AG09319 (cell line): ENCODE results near the gene CELF6.
"Not testable (repeated sequence)": the region's sequence is repeated elsewhere in the genome, so short reads cannot be mapped to it uniquely, and the experiment has no call there.

ENCODE experiments used
- DNase-seq: peaks from one replicate; pipeline ENCODE4 v3.0.0-alpha.2; 2010; ENCODE audit warnings: low read depth; ENCODE audit errors: extremely low read depth
- TF ChIP-seq, protein P1 (sequence below): IDR thresholded peaks from 2 replicates; pipeline ENCODE4 v1.5.1; 2011; ENCODE audit warnings: low read depth, mild to moderate bottlenecking, inconsistent platforms, low read length, moderate library complexity

CELF6 gene

DNA sequence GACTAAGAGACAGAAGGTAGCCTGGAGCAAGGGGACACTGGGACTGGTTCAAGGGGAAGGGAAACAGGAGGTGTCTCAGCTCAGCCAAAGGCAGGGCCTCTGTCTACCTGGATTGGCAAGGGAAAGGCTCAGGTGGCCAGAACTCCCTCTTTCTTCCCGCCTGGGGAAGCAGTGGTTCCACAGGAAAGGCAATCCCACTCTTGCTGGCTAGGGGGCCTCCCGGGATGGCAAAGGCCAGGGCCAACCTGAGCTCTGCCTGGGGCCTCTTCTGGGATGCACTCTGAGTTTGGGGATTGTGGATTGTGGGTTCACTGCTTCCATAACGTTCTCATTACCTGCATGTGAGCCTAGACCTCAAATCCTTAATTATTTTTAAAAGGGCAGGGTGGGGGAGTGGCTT, 34.6 kb downstream of the CELF6 start:
- no peak for DNase-seq
- TF ChIP-seq, protein P1, sequence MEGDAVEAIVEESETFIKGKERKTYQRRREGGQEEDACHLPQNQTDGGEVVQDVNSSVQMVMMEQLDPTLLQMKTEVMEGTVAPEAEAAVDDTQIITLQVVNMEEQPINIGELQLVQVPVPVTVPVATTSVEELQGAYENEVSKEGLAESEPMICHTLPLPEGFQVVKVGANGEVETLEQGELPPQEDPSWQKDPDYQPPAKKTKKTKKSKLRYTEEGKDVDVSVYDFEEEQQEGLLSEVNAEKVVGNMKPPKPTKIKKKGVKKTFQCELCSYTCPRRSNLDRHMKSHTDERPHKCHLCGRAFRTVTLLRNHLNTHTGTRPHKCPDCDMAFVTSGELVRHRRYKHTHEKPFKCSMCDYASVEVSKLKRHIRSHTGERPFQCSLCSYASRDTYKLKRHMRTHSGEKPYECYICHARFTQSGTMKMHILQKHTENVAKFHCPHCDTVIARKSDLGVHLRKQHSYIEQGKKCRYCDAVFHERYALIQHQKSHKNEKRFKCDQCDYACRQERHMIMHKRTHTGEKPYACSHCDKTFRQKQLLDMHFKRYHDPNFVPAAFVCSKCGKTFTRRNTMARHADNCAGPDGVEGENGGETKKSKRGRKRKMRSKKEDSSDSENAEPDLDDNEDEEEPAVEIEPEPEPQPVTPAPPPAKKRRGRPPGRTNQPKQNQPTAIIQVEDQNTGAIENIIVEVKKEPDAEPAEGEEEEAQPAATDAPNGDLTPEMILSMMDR, result no peak; the same call in 1 of the 2 replicates

DNA sequence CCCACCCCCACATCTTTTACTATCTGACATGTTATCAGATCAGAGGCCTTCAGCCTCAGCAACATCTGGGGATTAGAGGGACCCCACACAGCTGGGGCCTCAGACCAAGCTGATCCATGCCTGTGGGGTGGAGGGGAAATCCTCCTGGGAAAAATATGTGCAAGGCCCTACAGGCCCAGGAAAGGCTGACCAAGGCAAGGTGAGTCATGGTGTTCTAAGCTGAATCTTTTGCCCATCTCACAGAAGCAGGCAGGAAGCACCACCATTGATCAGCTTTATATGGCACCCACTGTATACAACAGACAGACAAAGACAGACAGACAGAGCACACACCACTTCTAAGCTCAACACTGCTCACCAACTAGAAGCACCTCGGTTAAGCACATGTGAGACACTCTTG, 35.2 kb downstream of the CELF6 start:
- TF ChIP-seq, protein P1, result no peak
- no peak for DNase-seq

DNA sequence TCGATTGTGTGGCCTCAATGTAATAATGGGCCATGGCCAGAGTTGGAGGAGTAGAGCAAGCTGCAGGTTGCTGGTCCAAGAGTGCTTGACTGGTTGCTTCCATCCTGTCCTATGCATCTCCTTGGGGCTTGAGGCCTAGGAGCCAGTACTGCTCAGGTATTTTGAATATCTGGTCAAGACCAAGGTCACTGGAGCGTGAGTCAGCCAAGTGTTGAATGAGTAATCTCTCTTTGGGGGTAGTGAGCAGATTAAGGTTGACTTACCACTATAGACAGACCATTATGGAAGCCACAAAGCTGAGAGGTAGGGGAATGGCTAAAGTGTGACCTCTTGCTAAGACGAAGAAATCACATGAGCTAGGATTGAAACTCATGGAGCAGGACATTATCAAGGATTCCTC, 38.2 kb downstream of the CELF6 start:
- DNase-seq, result no peak
- TF ChIP-seq, protein P1, result no peak

DNA sequence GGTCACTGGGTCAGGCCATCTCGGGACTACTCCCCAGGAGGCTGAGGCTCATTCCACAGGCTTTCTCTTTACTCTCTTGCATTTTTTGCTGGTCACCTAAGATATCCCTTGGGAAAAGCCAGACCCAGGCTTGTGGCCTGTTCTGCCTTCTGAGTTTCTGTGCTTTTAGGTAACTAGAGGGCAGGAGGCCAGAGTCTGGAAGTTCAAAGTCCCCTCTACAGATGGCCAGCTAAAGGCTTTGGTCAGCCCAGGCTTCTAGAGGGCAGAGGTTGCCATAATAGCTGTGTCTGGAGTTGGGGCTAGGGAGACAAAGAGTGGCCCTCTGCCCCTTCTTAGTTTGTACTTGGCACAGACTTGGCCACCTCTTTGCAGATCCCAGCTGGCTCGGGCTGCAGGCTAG, 39.2 kb downstream of the CELF6 start:
- DNase-seq, result no peak
- TF ChIP-seq, protein P1, result no peak

DNA sequence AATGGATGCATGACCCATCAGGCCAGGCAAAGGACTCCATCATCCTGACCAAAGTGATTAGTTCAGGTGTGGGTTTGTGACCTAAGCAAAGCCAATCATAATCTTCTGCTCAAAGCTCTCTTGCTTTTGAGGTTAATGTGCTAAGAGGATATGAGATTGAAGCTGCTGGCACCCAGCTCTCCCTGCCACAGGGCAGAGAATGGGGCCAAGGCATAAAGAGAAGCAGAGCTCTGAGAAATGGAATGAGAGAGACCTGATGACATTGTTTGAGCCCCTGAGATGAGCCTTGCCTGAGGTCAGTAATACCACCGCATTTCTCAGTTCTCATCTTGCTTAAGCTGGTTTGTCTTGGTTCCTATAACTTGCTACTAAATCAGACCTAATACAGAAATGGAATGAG, 41.2 kb downstream of the CELF6 start:
- DNase-seq, result no peak

DNA sequence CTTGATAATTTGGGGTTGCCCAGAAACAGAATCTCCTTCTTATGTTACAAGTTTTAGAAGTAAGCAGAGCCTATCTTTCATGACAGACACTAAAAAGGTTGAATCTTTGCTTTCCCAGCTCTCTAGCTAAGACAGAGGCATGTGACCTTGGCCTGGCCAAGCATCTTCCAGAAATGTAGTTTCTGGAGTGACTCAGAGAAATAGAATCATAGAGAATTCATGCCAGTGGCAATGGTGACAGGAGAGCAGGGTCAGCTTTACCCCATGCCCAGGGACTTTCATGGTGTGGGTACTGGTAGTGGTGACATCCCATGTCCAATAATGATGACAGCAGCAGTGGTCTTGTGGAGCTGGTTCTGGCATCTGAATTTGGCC, 43.6 kb downstream of the CELF6 start:
- TF ChIP-seq, protein P1, result no peak
- no peak for DNase-seq

More for the DNA sequence above, 41.2 kb downstream of the CELF6 start:
- TF ChIP-seq, protein P1, result no peak

DNA sequence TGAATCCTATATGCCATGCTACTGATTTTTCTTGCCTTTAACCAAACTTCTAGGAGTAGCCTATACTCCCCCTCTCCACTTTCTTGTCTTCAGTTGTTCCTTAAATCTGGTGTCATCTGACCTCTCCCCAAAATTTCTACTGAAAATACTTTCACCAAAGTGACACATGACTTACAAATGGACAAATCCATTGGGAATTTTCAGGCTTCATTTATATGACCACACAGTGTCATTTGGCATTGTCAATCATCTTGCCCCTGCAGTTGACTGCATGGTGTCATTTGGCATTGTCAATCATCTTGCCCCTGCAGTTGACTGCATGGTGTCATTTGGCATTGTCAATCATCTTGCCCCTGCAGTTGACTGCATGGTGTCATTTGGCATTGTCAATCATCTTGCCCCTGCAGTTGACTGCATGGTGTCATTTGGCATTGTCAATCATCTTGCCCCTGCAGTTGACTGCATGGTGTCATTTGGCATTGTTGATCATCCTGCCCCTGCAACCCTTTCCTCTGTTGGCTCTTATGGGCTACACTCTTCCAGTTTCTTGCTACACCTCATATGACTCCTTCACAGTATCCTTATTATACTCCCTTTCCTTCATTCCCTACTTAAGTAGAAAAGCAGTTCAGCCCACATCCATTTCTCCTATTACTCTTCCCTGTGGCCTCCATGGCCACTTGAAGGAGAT, 44.2 kb downstream of the CELF6 start:
- DNase-seq, result not testable (repeated sequence)

DNA sequence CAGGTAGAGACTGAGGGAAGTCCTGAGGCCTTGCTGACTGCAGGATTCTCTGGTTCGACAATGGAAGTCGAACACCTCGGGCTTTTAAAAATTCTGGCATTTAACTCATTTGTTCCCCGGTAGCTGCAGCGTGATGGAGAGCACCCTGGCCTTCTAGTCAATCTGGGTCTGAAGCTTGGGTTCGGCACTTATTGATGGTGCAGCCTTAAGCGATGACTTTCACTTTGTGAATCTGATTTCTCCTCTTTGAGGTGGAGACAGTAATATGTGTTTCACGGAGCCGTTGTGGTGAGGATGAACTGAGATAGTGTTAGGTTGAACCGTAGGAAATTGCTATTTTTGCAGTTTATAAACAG, 47.0 kb downstream of the CELF6 start:
- TF ChIP-seq, protein P1, result no peak
- no peak for DNase-seq
